GM19455 (cell line): ENCODE measurements around the gene SLC35A1.
"Not testable (repeated sequence)": the region's sequence is repeated elsewhere in the genome, so short reads cannot be mapped to it uniquely, and the experiment has no call there.

Source experiments
- ATAC-seq: cut with Tn5 transposase; IDR thresholded peaks from one replicate; pipeline ENCODE4 v1.9.1; 2021; ENCODE audit not compliant: unreplicated experiment

The SLC35A1 gene, protein sequence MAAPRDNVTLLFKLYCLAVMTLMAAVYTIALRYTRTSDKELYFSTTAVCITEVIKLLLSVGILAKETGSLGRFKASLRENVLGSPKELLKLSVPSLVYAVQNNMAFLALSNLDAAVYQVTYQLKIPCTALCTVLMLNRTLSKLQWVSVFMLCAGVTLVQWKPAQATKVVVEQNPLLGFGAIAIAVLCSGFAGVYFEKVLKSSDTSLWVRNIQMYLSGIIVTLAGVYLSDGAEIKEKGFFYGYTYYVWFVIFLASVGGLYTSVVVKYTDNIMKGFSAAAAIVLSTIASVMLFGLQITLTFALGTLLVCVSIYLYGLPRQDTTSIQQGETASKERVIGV

DNA sequence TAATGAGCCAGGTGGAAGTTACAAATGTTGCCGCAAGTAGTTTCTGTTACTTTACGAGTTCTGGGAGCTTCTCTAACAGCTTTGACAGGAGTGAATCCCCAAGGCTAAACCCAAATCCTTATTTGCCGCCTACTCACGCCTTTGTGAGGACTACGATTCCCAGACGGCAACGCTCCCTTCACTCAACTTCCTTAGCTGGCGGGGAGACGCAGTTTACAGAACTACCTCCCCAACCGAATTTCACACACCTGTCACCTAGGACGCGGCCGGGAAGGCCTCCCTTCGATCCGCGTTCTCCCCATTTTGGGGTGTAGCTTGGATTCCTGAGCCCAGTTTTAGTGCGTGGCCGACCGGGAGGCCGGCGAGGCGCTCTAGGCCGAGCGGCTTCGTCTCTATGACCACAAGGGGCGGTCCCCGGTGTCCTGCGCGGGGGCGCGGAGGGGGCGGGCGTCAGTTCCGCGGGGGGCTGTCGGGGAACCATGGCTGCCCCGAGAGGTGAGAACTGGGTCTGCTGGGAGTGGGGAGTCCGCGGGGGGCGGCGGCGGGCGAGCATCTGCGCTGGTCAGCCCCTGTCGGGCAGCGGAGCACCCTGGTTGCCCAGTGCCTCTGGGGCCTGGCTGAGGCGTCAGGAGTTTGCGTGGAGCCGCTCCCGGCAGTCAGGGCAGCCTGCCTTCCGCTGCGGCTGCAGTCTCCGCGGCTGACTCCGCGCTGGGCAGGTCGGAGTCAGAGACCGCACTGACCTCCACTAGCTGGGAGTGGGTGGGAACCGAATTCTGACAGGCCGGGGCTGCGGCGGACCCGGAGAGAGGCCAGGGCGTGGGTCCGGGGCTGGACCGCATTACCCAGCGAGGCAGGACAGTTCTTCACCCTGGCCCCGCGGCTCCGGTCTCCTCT, at the start of gene SLC35A1:
Gene SLC35A1 (plus strand): TSS at position 450 of the 894 bp plus-strand sequence. CDS start 30 bp downstream, at position 480.
- ATAC-seq: peak; percentile 98

DNA sequence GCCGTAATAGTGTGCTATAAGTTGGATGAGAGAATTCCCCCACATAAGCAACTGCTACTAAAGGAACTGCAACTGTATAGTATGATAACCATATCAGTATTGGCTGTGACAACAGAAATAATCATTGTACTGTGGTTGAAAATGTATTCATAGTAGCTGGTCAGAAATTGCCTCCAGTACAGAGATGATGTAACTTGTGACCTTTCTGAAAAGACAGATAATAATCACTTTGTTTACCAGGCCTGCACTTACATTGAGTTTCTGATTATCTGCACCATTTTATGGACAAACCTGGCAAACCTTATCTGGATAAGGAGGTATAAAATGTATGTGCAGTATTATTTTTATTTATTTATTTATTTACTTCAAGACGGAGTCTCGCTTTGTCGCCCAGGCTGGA, 46.0 kb upstream of the SLC35A1 start:
- no peak for ATAC-seq

DNA sequence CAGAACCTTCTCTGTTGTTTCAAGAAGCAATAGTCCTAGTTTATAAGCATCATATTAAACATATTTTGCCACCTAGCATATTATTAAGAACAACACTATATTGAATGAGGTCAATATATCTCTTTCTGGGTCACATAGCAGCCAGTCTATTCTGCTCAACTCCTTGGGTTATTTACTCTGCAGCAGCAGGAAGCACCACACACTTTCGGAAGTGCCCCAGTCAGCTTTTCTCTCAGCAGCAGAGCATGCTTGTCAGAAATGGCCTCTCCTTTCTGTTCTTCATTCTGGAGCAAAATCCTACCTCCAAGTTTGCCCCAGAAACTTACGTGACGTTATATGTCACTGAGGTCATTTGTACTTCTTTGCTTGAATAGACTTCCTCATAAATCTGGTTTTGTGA, 42.3 kb upstream of the SLC35A1 start:
- ATAC-seq: no peak

DNA sequence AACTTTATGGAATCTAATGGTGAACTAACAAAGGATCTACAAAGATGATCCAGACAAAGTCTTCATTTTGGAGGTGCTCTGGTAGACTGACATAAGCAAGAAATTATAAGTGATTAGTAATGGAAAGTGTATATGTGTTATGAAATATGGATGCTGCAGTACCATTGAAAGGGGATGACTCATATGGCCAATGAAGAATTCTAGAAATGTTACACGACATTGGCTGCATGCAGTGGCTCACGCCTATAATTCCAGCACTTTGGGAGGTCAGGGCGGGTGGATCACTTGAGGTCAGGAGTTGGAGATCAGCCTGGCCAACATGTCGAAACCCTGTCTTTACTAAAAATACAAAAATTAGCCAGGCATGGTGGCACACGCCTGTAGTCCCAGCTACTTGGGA, 41.5 kb upstream of the SLC35A1 start:
- no peak for ATAC-seq

DNA sequence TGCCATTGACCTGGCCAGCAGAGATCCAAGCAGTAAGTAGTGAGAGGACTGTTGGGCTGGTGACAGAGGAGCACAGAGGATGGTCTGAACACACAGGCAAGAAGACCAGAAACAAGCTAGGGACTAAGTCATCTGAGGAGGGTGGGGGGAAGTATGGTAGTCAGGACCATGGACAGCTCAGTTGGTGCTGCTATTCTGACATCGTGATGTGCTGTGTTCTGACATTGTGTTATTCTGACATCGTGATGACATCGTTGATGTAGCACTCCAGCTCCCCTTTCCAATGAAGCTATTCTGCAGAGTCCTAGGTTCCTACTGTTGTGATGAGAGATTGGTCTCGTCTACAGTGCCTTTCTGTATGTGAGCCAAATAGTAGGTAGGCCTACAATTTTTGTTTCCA, 36.3 kb upstream of the SLC35A1 start:
- ATAC-seq: no peak

DNA sequence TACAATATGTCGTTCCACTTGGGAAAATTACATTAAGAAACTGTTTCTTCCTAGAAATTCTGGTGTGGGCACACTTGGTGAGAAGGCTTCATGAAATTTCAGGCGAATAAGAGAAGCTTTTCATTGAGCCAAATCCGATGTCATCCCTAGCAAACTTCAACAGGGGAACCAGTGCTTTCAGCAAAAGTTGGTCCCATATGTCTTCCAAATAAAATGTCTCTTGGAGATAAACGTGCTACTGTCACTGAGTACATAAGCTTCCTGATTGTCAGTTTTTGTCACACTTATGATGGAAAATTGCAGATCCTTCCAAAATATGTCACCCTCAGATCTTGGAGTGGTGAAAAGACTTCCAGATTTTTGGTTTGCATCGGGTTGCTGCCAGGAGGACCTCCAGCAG, 31.1 kb upstream of the SLC35A1 start:
- ATAC-seq: no peak

DNA sequence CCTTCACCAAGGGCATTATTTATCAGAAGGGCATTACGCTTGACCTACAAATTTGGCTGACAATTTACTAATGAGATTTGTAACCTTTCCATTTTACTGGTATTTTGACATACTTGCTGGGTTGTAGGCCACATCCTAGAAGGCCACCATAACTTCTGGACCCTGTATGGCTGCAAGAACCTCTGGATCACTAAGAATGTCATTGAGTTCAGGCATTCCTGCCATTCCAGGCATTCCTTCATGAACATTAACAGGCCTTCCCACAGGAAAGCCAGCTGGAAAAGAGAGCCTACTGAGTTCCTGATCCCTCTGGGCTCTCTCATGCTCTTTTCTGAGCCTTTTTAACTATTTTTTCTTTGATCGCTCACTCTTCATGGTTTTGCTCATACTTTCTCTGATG, 28.4 kb upstream of the SLC35A1 start:
- ATAC-seq: no peak

DNA sequence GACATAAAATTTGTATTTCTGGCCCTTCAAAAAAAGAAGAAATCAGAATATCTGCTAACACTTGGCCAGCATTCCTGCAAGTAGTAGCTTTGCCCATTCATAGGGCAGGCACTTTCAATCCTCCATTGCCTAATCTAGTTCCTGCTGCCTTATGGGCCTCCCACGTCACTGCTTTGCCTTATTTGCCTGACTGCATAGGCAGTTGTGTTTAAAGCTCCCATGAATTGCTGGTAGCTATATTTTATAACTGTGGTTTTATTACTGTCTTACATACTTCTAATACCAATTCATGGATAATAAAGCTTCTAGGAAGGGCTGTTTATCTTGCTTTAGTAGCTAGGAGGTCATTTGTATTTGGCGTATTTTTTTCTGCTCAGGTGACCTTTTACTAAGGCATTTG, 7.7 kb upstream of the SLC35A1 start:
- no peak for ATAC-seq

DNA sequence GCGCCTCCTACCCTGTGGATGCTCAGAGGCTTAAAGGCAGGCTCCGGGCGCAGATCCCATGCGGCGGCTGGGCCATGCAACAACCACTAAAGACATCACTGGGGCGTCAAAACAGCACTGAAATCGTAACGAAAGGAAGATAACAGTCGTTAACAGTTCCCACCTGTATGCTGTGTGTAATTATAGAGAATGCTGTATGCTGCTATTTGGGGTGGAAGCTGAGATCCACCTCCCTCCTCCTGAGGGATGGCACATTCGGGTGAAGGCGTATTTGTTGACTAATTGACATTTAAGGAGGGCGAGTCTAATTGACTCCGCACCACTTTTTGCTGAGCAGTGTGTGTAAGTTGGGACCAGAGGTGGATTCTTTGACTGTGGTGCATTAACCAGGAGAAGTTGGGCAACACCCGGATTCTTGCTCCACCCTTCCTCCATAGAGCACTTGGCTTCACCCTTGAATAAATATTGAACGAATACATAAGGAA, 687 bp downstream of the SLC35A1 start:
- ATAC-seq: peak; percentile 71

DNA sequence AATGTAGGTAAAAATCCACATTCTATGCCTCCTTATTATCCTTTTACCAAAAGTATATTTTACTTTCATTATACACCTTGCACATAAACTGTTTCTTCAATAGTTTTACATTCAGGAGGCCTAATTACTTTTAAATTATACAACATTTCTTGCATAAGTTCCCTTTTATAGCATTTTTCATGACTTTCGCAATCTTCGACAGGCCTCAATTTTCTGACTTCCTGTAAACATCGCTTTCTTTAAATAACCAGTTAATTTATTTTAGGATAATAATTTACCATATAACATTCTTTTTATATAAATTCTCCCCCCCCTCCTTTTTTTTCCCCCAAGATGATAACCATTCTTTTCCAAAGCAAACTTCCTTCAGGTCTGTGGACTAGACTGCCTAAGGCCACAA, 9.2 kb downstream of the SLC35A1 start:
- no peak for ATAC-seq

DNA sequence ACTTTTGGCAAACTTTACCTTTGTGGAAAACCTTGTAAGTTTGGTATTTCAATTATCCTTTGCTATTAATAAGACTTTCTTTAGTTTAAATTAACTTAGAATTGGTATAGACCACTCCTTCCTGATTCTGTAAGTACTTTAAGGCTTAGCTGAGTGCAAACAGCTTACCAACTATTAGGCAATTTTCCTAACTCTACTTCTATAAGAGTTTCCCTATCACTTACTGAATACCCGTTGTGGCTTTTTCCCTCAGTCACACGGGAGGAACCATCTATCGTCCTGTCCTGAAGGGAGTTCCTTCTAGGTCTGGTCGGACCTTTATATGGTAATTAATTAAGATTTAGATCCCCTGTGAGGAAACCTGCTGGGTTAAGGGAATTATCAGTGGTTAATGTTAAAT, 9.6 kb downstream of the SLC35A1 start:
- no peak for ATAC-seq

DNA sequence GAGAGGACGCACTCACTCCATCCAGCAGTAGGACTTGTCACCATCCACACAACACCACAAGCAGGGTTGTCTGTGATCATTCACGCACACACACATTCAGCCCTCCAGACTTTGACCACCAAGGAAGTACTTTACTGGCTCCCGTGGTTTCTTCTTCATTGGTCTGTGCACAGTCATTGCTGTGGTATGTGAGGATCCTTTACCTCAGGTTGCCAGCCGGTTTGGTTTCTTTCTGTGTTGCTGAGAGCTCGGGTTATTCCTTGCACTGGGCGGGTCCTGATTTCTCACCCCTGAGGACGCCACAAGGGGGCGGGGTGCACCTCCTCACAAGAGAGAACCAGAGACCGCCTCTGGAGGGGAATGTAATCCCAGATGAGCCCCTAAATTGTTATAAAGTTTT, 11.2 kb downstream of the SLC35A1 start:
- ATAC-seq: no peak

DNA sequence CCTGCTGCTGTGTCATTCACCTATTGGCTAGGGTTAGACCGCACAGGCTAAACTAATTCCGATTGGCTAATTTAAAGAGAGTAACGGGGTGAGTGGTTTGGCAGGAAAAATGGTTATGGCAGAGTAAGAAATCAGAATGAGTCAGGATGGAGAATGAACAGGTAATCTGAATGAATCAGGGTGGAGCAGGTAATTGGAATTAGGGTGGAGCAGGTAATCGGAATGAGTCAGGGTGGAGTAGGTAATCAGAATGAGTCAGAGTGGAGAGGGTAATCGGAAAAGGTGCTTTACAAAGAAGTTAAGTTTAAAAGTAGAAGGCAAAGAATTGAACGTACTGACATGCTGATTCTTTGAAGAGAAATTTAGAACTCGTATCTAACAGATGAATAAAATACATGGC, 11.7 kb downstream of the SLC35A1 start:
- ATAC-seq: no peak

DNA sequence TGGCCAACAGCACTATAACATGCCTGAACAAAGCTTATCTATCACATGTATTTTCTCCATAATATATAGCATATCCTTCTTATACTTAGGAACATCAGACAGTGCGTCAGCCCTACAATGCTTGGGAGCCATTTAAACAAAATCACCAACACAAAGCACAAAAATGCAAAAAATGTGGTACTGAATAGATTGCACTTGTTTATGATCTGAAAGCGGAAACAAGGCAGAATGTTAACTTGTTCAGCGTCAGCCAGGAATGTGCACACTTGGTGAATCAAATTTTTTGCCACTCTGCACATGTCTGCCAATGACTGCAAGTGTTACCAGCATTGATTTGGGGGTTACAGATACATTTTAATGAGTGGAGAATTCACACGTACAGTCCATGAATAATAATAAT, 14.8 kb downstream of the SLC35A1 start:
- ATAC-seq: no peak

DNA sequence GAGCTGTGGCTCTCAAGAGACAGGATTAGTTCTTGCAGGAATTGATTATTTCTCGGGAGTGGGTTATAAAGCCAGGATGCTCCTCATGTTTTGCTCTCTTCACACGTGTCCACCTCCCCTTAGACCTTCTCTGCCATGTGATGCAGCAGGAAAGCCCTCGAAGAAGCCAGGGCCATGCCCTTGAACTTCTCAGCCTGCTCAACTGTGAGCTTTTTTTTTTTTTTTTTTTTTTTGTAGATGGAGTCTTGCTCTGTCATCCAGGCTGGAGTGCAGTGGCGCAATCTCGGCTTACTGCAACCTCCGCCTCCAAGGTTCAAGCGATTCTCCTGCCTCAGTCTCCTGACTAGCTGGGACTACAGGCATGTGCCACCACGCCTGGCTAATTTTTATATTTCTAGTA, 16.6 kb downstream of the SLC35A1 start:
- ATAC-seq: not testable (repeated sequence)

DNA sequence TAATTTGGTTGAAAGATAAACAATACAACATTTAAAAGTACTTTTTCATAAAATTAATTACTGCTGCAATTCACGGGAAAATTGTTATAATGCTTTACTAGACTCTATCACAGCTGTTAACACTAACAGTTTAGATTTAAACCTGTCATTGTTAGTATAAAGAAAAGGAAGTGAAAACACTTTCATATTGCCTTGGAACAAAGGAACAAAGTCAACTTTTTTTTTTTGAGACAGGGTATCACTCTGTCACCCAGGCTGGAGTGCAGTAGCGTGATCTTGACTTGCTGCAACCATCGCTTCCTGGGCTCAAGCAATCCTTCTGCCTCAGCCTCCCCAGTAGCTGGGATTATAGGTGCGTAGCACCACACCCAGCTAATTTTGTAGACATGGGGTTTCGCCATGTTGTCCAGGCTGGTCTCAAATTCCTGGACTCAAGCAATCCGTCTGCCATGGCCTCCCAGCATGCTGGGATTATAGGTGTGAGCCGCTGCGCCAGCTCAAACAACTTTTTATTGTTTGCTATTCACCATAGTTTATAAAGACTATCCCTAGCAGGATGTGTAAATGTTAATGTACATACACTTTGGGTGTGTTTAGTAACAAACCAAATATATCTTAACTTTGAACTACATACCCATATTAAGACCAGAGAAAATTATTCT, 22.1 kb downstream of the SLC35A1 start:
- ATAC-seq: peak; percentile 80

DNA sequence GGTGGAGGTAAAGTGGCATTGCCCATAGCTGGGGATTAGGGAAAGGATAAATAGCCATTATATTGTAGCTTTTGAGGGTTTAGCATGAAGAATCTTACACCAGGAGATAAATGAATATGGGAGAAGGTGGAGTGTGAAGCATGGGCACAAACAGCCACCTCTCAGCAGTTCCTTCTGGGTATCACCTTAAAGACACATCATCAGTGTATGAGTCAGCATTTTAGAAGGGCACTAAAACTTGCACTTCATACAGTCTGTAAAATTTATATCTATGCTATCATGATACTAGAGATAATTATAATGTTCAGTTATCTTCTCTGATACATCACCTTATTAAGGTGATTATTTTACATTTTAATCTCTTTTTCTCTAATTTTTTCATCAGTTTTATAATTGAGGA, 25.3 kb downstream of the SLC35A1 start:
- ATAC-seq: no peak

DNA sequence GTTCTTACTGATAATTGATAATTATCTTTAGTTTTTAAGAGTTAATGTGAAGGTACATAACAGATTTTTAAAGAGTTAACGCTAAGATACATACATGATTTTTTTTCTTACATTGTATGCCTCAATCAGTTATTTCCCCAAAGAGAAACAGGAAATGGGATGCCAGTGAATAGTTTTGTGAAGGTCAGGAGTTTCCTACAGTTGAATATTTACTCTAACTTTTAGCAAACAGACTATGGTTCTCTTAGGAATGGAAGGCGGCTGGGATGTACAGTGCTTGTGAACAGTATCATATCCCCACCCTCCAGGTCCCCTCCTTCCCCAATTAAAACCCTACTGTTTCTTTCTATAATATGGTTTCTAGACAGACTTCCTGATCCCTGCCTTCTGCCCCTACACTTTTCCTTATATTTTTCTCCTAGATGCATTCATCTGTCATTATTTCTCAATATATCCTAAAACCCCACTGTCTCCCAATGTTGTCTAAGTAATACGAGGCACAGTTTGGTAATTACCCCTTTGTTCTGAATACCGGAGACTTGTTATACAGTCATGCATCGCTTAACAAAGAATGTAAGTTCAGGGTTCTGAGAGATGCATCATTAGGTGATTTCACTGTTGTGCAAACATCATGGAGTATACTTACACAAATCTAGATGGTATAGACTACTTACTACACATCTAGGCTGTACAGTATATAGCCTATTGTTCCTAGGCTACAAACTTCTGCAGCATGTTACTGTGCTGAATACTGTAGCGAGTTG, 29.2 kb downstream of the SLC35A1 start:
- ATAC-seq: no peak

DNA sequence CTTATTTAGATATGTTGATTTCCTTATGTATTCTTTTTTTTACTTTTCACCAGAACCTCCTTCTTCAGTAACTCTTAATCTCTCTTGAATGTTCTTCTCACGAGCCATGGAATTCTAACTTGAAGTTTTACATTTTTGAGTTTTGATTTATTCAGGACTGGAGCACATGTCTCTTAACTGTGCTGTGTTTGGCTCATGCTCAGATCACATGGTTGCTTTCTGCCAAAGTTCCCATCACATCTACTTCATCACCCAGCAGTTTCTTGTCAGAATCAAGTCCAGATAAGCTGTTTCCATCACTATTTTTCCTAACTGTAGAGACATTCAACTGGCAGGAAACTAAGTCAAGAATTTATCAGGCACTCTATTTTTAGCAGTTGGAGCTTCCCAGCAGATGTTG, 31.7 kb downstream of the SLC35A1 start:
- no peak for ATAC-seq

DNA sequence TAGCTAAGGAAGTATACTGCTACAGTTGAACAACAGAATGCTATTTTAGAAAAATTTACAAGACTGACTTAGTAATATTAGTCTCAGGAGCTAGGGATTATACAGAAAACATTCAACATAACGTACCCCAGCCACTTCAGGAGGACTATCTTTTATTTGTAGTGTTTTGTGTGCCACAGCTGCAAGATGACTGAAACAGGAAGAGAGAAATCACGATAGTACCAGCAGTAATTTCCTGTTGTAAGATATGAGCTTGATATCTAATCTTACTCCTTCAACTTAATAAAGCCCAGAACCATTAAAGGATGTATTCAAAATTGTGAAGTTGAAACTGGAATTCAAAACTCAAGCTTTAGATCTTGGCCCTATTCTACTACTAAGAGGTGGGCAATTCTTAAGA, 42.1 kb downstream of the SLC35A1 start:
- ATAC-seq: no peak

DNA sequence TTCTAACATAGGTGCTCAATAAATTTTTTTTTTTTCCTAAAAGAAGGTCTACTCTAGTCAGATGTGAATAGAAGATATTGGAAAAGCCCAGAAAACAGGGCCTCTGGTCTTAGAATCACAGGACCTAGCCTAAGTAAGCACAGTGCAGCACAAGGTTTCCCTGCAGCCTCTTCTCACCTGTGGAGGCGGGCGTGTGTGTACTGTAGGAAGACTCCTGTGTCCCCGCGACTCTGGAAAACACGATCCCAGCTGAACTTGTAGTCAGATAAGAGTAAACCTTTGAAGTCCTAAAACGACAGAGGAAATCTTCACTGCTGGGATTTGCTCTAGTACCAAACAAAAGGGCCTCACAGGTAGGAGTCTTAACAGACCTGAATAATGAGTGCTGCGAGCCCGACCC, 45.7 kb downstream of the SLC35A1 start:
- no peak for ATAC-seq
